Astrocyte of the cerebellum (primary cell): ENCODE results near the gene IGSF9.

ENCODE experiments used
- DNase-seq: peaks from one replicate; pipeline ENCODE4 v3.0.0-alpha.2; 2011; ENCODE audit warnings: low read depth
- H3K4me3 ChIP-seq: 2 replicates; pipeline ENCODE4 v1.5.1; 2011; ENCODE audit warnings: mild to moderate bottlenecking, low read depth, low read length, moderate library complexity
- CTCF ChIP-seq: IDR thresholded peaks from 2 replicates; pipeline ENCODE4 v1.5.1; 2012; ENCODE audit warnings: low read length, low read depth, moderate library complexity, mild to moderate bottlenecking; ENCODE audit errors: missing control alignments
- in situ Hi-C: cut with HindIII; loops from 2 replicates; pipeline ENCODE4 v1.10.0; 2017; ENCODE audit warnings: low sequenced_read_pairs

IGSF9 gene

GRCh38 chr1:159918352-159919200, 26.8 kb downstream of the IGSF9 start:
- DNase-seq: no peak
- TF ChIP-seq CTCF: no peak
- no peak overlapping the region for H3K4me3 ChIP-seq
- in situ Hi-C loops: no loop called here

- in situ Hi-C loops: no loop called here
- DNase-seq: no peak
- TF ChIP-seq CTCF: no peak
- H3K4me3 ChIP-seq: no peak overlapping the region
Measured at GRCh38 chr1:159917533-159918351, 27.7 kb downstream of the IGSF9 start.

GRCh38 chr1:159916242-159917051, 29.0 kb downstream of the IGSF9 start:
- no peak for DNase-seq
- H3K4me3 ChIP-seq: no peak overlapping the region
- TF ChIP-seq CTCF: no peak
- in situ Hi-C loops: no loop called here

- in situ Hi-C loops: no loop called here
- no peak for TF ChIP-seq CTCF
- no peak for DNase-seq
- H3K4me3 ChIP-seq: no peak overlapping the region
Measured at GRCh38 chr1:159915571-159916241, 29.7 kb downstream of the IGSF9 start.

GRCh38 chr1:159914252-159915018, 31.0 kb downstream of the IGSF9 start:
- TF ChIP-seq CTCF: no peak
- in situ Hi-C loops: no loop called here
- H3K4me3 ChIP-seq: no peak overlapping the region
- no peak for DNase-seq
